ENCODE data around the gene FGFR3.

Gene FGFR3

GRCh38 chr4:1756893-1757779 is 36.0 kb upstream of the FGFR3 start:
- DNase-seq = no peak

- DNase-seq = no peak
Measured at GRCh38 chr4:1757836-1758235, 35.3 kb upstream of the FGFR3 start.

- DNase-seq = no peak
Measured at GRCh38 chr4:1758306-1759121, 34.6 kb upstream of the FGFR3 start.

- no peak for DNase-seq
Measured at GRCh38 chr4:1759170-1759817, 33.8 kb upstream of the FGFR3 start.

GRCh38 chr4:1759818-1760223 is 33.3 kb upstream of the FGFR3 start:
- DNase-seq = no peak

GRCh38 chr4:1760521-1761071 is 32.5 kb upstream of the FGFR3 start:
- no peak for DNase-seq

- DNase-seq = no peak
Measured at GRCh38 chr4:1761130-1761689, 31.9 kb upstream of the FGFR3 start.

- DNase-seq = no peak
Measured at GRCh38 chr4:1762264-1763010, 30.7 kb upstream of the FGFR3 start.

- DNase-seq = no peak
Measured at GRCh38 chr4:1763070-1763549, 30.0 kb upstream of the FGFR3 start.

- no peak for DNase-seq
Measured at GRCh38 chr4:1763550-1764080, 29.5 kb upstream of the FGFR3 start.

- DNase-seq = no peak
Measured at GRCh38 chr4:1764670-1765069, 28.4 kb upstream of the FGFR3 start.

- no peak for DNase-seq
Measured at GRCh38 chr4:1765409-1766072, 27.6 kb upstream of the FGFR3 start.

- DNase-seq = no peak
Measured at GRCh38 chr4:1766106-1767060, 26.7 kb upstream of the FGFR3 start.

GRCh38 chr4:1767061-1767769 is 25.9 kb upstream of the FGFR3 start:
- DNase-seq = no peak

GRCh38 chr4:1767770-1768366 is 25.2 kb upstream of the FGFR3 start:
- DNase-seq = peak; percentile 16

- no peak for DNase-seq
Measured at GRCh38 chr4:1768367-1769034, 24.6 kb upstream of the FGFR3 start.

- no peak for DNase-seq
Measured at GRCh38 chr4:1769692-1770091, 23.4 kb upstream of the FGFR3 start.

- no peak for DNase-seq
Measured at GRCh38 chr4:1770245-1770644, 22.8 kb upstream of the FGFR3 start.

Data from stimulated activated CD4-positive, alpha-beta T cell treated with anti-CD3 and anti-CD28 coated beads, Interleukin-4, amount 100 ng/mL, for 24 hours (primary cell).